ENCODE results near the gene TRIP12.

DNA sequence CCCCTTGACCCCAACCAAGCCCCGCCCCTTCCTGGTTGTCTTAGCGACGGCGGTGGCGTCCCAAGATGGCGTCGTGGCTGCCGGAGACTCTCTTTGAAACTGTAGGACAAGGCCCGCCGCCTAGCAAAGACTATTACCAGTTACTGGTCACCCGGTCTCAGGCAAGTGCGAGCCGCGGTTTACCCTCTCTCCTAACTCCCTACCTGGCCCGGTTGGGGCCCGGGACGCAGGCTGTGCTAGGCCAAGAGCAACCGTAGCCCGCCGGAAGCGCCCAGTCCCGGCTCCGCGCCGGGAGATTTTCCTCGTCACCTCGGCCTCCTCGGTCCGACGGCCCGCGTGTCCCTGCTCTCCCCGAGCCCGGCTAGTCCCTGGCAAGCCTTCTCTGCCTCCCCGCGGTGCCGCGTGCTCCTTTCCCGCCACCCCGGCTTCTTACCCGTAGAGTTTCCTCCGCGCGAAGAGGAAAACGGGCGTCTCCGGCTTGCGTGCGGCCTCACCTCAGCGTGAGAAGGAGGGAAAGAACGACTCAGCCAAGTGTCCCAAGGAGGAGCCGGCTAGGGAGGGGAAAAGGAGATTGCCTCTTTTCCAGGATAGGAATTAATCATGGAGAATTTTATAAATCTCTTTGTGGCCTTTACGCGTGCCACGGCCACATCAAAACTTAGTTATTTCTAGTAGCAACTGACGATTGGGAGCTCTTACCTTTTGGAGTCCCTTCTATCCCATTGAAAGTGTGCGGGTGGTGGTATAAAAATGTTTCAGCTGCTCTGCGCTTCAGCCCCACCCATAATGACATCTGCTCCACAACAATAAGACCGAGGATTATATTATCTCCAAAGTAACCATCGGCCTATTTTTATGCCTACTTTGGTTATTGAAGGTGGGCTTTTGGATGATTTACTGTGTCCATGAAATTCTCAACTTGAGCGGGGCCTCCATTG, 909 bp upstream of the TRIP12 start, which contains the start of gene FBXO36:
- no peak for TF ChIP-seq CTCF (IDR thresholded peaks at IDR 0.05; ENCODE audit: insufficient read depth, low read length)
- TF ChIP-seq POLR2AphosphoS5 (IDR thresholded peaks at IDR 0.05; ENCODE audit: low read depth), result peak; percentile 47; the same call in 1 of the 2 replicates
